ENCODE data around the gene NEUROG3.

- no peak for TF ChIP-seq EZH2 (IDR thresholded peaks at IDR 0.05; ENCODE audit: insufficient read depth, poor library complexity, severe bottlenecking)
- TF ChIP-seq EZH2phosphoT487 (IDR thresholded peaks at IDR 0.05; ENCODE audit: insufficient read depth, low read depth), result no peak
Measured at GRCh38 chr10:69558559-69558958, 14.7 kb downstream of the NEUROG3 start.

Measured in GM23248 (cell line).